ENCODE measurements around the gene PARD3.

The PARD3 gene

GRCh38 chr10:34479520-34480179, 335.4 kb downstream of the PARD3 start:
- no peaks in the 10 kb centered on the region for H3F3A ChIP-seq (ENCODE audit: control insufficient read depth, insufficient read depth)
- H3K9me2 ChIP-seq (replicated peaks; ENCODE audit: control insufficient read depth, low read length): no peaks in the 10 kb centered on the region
- H3K27me3 ChIP-seq (ENCODE audit: control insufficient read depth, low read length): no peaks in the 10 kb centered on the region
- no peaks in the 10 kb centered on the region for H4K20me1 ChIP-seq (ENCODE audit: control insufficient read depth, insufficient read depth, low read depth, low read length)
- no peak overlapping the region for H3K4me3 ChIP-seq (ENCODE audit: low read length)
- H3K4me2 ChIP-seq (ENCODE audit: low read length): no peak overlapping the region
- H3K36me3 ChIP-seq (ENCODE audit: control insufficient read depth, low read length): no peaks in the 10 kb centered on the region
- no peak overlapping the region for H3K27ac ChIP-seq (ENCODE audit: low read depth, low read length)
- H3K79me2 ChIP-seq (ENCODE audit: control insufficient read depth, low read length): no peaks in the 10 kb centered on the region
- H3K9me3 ChIP-seq (ENCODE audit: control insufficient read depth, insufficient read depth, low read length): no peaks in the 10 kb centered on the region
- TF ChIP-seq EZH2phosphoT487 (IDR thresholded peaks at IDR 0.05; ENCODE audit: borderline replicate concordance, low read length) (no peak), CTCF (IDR thresholded peaks at IDR 0.05; ENCODE audit: low read depth, low read length, poor library complexity, severe bottlenecking) (no peak)
- H3K4me1 ChIP-seq (ENCODE audit: control insufficient read depth, low read length): no peaks in the 10 kb centered on the region

GRCh38 chr10:34477249-34477648, 337.8 kb downstream of the PARD3 start:
- Histone ChIP-seq H3F3A (ENCODE audit: control insufficient read depth, insufficient read depth) (no peaks in the 10 kb centered on the region), H3K79me2 (ENCODE audit: control insufficient read depth, low read length) (no peaks in the 10 kb centered on the region), H3K9me2 (replicated peaks; ENCODE audit: control insufficient read depth, low read length) (no peaks in the 10 kb centered on the region), H4K20me1 (ENCODE audit: control insufficient read depth, insufficient read depth, low read depth, low read length) (no peaks in the 10 kb centered on the region), H3K4me3 (ENCODE audit: low read length) (no peak overlapping the region), H3K36me3 (ENCODE audit: control insufficient read depth, low read length) (no peaks in the 10 kb centered on the region), H3K27me3 (ENCODE audit: control insufficient read depth, low read length) (no peaks in the 10 kb centered on the region), H3K4me1 (ENCODE audit: control insufficient read depth, low read length) (no peaks in the 10 kb centered on the region), H3K9me3 (ENCODE audit: control insufficient read depth, insufficient read depth, low read length) (no peaks in the 10 kb centered on the region), H3K4me2 (ENCODE audit: low read length) (no peak overlapping the region), H3K27ac (ENCODE audit: low read depth, low read length) (no peak overlapping the region)
- TF ChIP-seq EZH2phosphoT487 (IDR thresholded peaks at IDR 0.05; ENCODE audit: borderline replicate concordance, low read length) (no peak), CTCF (IDR thresholded peaks at IDR 0.05; ENCODE audit: low read depth, low read length, poor library complexity, severe bottlenecking) (no peak)

- no peaks in the 10 kb centered on the region for H3K27me3 ChIP-seq (ENCODE audit: control insufficient read depth, low read length)
- H3K36me3 ChIP-seq (ENCODE audit: control insufficient read depth, low read length): no peaks in the 10 kb centered on the region
- no peaks in the 10 kb centered on the region for H3K9me3 ChIP-seq (ENCODE audit: control insufficient read depth, insufficient read depth, low read length)
- no peak overlapping the region for H3K4me2 ChIP-seq (ENCODE audit: low read length)
- no peak overlapping the region for H3K27ac ChIP-seq (ENCODE audit: low read depth, low read length)
- H3F3A ChIP-seq (ENCODE audit: control insufficient read depth, insufficient read depth): no peaks in the 10 kb centered on the region
- no peak overlapping the region for H3K4me3 ChIP-seq (ENCODE audit: low read length)
- TF ChIP-seq EZH2phosphoT487 (IDR thresholded peaks at IDR 0.05; ENCODE audit: borderline replicate concordance, low read length) (no peak), CTCF (IDR thresholded peaks at IDR 0.05; ENCODE audit: low read depth, low read length, poor library complexity, severe bottlenecking) (no peak)
- no peaks in the 10 kb centered on the region for H4K20me1 ChIP-seq (ENCODE audit: control insufficient read depth, insufficient read depth, low read depth, low read length)
- no peaks in the 10 kb centered on the region for H3K79me2 ChIP-seq (ENCODE audit: control insufficient read depth, low read length)
- no peaks in the 10 kb centered on the region for H3K9me2 ChIP-seq (replicated peaks; ENCODE audit: control insufficient read depth, low read length)
- H3K4me1 ChIP-seq (ENCODE audit: control insufficient read depth, low read length): no peaks in the 10 kb centered on the region
Observed at GRCh38 chr10:34476608-34477007, 338.5 kb downstream of the PARD3 start.
